ENCODE results near the gene CCDC188. TPM values are rescaled to one million over a fixed set of nuclear protein-coding genes. Genes with fewer than 3 reads are reported as not detected.

The CCDC188 gene
- total and polyA plus RNA-seq, 2 of the 13 experiments (the other 11 are each of a cell fraction or from before 2014, with no cell fraction given), result not detected

DNA sequence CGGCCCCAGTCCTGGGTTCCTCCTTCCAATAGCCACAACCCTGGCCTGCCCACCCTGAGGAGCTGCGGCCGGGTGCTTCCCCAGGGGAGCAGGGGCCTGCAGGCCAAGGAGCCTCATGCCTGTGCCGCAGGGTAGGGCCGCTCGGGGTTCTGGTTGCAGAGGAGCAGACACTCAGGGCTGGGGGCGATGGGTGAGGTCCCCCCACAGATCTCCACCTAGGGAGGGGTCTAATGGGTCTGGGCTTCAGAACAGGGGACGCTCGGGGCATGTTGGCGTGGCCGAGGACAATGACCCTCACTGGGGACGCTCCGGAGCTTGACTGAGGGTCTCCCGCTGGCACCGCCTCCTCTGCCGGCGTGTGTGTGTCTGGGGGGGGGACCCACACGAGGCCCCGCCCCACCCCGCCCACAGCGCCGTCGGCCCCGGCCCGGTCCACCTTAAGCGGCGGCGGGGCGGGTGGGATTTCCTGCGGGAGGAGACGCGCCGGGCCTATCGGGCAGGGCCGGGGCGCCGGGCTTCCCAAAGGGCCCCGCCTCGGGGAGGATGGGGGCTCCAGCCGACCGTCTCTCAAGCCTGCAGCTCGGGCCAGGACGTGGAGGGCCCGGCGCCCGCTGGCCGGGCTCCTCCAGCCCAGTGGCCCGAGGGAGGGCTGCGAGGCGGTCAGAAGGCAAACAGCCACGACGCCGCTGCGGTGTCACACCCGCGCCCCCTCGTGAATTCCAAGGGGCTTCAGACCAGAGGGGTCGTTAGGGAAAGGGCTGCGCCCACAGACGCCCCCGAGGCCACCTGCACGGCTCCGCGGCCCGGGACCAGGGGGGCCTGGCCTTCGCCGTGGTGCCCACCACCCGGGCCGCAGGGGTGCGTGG, 19.9 kb downstream of the CCDC188 start (continued):
- peak; percentile 31; the same call in 1 of the 2 replicates for TF ChIP-seq GATAD1 (CRISPR knock-in tag; IDR thresholded peaks at IDR 0.05)
- TF ChIP-seq ZSCAN25 (CRISPR knock-in tag; IDR thresholded peaks at IDR 0.05), result no peak
- TF ChIP-seq ZFYVE20 (CRISPR knock-in tag; IDR thresholded peaks at IDR 0.05; ENCODE audit: borderline replicate concordance, low read depth), result no peak
- TF ChIP-seq, protein P1, sequence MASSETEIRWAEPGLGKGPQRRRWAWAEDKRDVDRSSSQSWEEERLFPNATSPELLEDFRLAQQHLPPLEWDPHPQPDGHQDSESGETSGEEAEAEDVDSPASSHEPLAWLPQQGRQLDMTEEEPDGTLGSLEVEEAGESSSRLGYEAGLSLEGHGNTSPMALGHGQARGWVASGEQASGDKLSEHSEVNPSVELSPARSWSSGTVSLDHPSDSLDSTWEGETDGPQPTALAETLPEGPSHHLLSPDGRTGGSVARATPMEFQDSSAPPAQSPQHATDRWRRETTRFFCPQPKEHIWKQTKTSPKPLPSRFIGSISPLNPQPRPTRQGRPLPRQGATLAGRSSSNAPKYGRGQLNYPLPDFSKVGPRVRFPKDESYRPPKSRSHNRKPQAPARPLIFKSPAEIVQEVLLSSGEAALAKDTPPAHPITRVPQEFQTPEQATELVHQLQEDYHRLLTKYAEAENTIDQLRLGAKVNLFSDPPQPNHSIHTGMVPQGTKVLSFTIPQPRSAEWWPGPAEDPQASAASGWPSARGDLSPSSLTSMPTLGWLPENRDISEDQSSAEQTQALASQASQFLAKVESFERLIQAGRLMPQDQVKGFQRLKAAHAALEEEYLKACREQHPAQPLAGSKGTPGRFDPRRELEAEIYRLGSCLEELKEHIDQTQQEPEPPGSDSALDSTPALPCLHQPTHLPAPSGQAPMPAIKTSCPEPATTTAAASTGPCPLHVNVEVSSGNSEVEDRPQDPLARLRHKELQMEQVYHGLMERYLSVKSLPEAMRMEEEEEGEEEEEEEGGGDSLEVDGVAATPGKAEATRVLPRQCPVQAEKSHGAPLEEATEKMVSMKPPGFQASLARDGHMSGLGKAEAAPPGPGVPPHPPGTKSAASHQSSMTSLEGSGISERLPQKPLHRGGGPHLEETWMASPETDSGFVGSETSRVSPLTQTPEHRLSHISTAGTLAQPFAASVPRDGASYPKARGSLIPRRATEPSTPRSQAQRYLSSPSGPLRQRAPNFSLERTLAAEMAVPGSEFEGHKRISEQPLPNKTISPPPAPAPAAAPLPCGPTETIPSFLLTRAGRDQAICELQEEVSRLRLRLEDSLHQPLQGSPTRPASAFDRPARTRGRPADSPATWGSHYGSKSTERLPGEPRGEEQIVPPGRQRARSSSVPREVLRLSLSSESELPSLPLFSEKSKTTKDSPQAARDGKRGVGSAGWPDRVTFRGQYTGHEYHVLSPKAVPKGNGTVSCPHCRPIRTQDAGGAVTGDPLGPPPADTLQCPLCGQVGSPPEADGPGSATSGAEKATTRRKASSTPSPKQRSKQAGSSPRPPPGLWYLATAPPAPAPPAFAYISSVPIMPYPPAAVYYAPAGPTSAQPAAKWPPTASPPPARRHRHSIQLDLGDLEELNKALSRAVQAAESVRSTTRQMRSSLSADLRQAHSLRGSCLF (CRISPR knock-in tag; IDR thresholded peaks at IDR 0.05; ENCODE audit: borderline replicate concordance), result no peak
- peak; percentile 33 for TF ChIP-seq AGO2 (optimal IDR thresholded peaks at IDR 0.05; ENCODE audit: low read depth, low read length)
- TF ChIP-seq PTBP1 (IDR thresholded peaks at IDR 0.05; ENCODE audit: low read depth, low read length, poor library complexity, severe bottlenecking), result no peak
- no peak for TF ChIP-seq GLI4 (CRISPR knock-in tag; IDR thresholded peaks at IDR 0.05; ENCODE audit: borderline replicate concordance)
- no peak for TF ChIP-seq ZNF260 (CRISPR knock-in tag; IDR thresholded peaks at IDR 0.05; ENCODE audit: borderline replicate concordance, low read depth)
- no peak for TF ChIP-seq SMC3 (IDR thresholded peaks at IDR 0.05; ENCODE audit: low read length)
- TF ChIP-seq, protein P2, sequence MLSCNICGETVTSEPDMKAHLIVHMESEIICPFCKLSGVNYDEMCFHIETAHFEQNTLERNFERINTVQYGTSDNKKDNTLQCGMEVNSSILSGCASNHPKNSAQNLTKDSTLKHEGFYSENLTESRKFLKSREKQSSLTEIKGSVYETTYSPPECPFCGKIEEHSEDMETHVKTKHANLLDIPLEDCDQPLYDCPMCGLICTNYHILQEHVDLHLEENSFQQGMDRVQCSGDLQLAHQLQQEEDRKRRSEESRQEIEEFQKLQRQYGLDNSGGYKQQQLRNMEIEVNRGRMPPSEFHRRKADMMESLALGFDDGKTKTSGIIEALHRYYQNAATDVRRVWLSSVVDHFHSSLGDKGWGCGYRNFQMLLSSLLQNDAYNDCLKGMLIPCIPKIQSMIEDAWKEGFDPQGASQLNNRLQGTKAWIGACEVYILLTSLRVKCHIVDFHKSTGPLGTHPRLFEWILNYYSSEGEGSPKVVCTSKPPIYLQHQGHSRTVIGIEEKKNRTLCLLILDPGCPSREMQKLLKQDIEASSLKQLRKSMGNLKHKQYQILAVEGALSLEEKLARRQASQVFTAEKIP (CRISPR knock-in tag; IDR thresholded peaks at IDR 0.05; ENCODE audit: borderline replicate concordance), result no peak
- TF ChIP-seq, protein P3, sequence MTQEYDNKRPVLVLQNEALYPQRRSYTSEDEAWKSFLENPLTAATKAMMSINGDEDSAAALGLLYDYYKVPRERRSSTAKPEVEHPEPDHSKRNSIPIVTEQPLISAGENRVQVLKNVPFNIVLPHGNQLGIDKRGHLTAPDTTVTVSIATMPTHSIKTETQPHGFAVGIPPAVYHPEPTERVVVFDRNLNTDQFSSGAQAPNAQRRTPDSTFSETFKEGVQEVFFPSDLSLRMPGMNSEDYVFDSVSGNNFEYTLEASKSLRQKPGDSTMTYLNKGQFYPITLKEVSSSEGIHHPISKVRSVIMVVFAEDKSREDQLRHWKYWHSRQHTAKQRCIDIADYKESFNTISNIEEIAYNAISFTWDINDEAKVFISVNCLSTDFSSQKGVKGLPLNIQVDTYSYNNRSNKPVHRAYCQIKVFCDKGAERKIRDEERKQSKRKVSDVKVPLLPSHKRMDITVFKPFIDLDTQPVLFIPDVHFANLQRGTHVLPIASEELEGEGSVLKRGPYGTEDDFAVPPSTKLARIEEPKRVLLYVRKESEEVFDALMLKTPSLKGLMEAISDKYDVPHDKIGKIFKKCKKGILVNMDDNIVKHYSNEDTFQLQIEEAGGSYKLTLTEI (CRISPR knock-in tag; conservative IDR thresholded peaks at IDR 0.05), result no peak
- TF ChIP-seq, protein P4, sequence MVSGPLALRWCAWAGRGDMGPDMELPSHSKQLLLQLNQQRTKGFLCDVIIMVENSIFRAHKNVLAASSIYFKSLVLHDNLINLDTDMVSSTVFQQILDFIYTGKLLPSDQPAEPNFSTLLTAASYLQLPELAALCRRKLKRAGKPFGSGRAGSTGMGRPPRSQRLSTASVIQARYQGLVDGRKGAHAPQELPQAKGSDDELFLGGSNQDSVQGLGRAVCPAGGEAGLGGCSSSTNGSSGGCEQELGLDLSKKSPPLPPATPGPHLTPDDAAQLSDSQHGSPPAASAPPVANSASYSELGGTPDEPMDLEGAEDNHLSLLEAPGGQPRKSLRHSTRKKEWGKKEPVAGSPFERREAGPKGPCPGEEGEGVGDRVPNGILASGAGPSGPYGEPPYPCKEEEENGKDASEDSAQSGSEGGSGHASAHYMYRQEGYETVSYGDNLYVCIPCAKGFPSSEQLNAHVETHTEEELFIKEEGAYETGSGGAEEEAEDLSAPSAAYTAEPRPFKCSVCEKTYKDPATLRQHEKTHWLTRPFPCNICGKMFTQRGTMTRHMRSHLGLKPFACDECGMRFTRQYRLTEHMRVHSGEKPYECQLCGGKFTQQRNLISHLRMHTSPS (CRISPR knock-in tag; IDR thresholded peaks at IDR 0.05; ENCODE audit: low read depth), result no peak
- TF ChIP-seq PITX1 (CRISPR knock-in tag; IDR thresholded peaks at IDR 0.05), result no peak
- no peak for TF ChIP-seq ZNF501 (CRISPR knock-in tag; IDR thresholded peaks at IDR 0.05)
- no peak for TF ChIP-seq ZNF10 (CRISPR knock-in tag; IDR thresholded peaks at IDR 0.05; ENCODE audit: borderline replicate concordance, low read depth)
- TF ChIP-seq, protein P5, sequence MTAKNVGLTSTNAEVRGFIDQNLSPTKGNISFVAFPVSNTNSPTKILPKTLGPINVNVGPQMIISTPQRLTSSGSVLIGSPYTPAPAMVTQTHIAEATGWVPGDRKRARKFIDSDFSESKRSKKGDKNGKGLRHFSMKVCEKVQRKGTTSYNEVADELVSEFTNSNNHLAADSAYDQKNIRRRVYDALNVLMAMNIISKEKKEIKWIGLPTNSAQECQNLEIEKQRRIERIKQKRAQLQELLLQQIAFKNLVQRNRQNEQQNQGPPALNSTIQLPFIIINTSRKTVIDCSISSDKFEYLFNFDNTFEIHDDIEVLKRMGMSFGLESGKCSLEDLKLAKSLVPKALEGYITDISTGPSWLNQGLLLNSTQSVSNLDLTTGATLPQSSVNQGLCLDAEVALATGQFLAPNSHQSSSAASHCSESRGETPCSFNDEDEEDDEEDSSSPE (CRISPR knock-in tag; IDR thresholded peaks at IDR 0.05), result 0 out of 2 replicates have a peak, but pooled peaks have one; percentile 20
